G401 (cell line): ENCODE measurements around the gene LYG1. TPM values are rescaled to one million over a fixed set of nuclear protein-coding genes. Genes with fewer than 3 reads are reported as not detected.
"Not testable (repeated sequence)": the region's sequence is repeated elsewhere in the genome, so short reads cannot be mapped to it uniquely, and the experiment has no call there.

ENCODE experiments used
- DNase-seq: peaks from one replicate; pipeline ENCODE4 v3.0.0-alpha.2; 2015; ENCODE audit warnings: low spot score
- in situ Hi-C: cut with HindIII; loops from 2 replicates; pipeline ENCODE4 v1.10.0; 2016; ENCODE audit warnings: low sequenced_read_pairs, mixed read lengths
- total RNA-seq: library from RNA; depleted of rRNA; stranded (reverse); fragments of >200 nt; shearing (Covaris generic); gene quantifications from 2 replicates; pipeline ENCODE4 v1.2.3, GENCODE V29; 2014; rRNA removed

The LYG1 gene
- not detected in 2 replicates for total RNA-seq

GRCh38 chr2:99301097-99301496 lies at the start of gene LYG1:
TSS of gene LYG1 (minus strand) at chr2:99301197. CDS start at chr2:99295670, 5,527 bp downstream.
- in situ Hi-C loops = not testable (repeated sequence)

GRCh38 chr2:99350194-99350593 lies 49.2 kb upstream of the LYG1 start:
- in situ Hi-C loops = no loop called here
- no peak for DNase-seq

More at GRCh38 chr2:99301097-99301496, at the start of gene LYG1:
- DNase-seq = not testable (repeated sequence)

- in situ Hi-C loops = no loop called here
- no peak for DNase-seq
Measured at GRCh38 chr2:99348173-99348572, 47.2 kb upstream of the LYG1 start.

GRCh38 chr2:99346218-99346617 lies 45.2 kb upstream of the LYG1 start:
- DNase-seq = no peak
- in situ Hi-C loops = no loop called here

- in situ Hi-C loops, DNase-seq: not testable (repeated sequence)
Measured at GRCh38 chr2:99345446-99345845, 44.4 kb upstream of the LYG1 start.

GRCh38 chr2:99342536-99342935 lies 41.5 kb upstream of the LYG1 start:
- in situ Hi-C loops = no loop called here
- DNase-seq = no peak

GRCh38 chr2:99340669-99341236 lies 39.8 kb upstream of the LYG1 start:
- in situ Hi-C loops = no loop called here
- DNase-seq = no peak

- in situ Hi-C loops = no loop called here
- no peak for DNase-seq
Measured at GRCh38 chr2:99338029-99338585, 37.1 kb upstream of the LYG1 start.

- in situ Hi-C loops = no loop called here
Measured at GRCh38 chr2:99337113-99338028, 36.4 kb upstream of the LYG1 start, which contains the start of gene EIF5B. TSS of gene EIF5B (plus strand) at chr2:99337389. CDS start at chr2:99337555, 166 bp downstream.

GRCh38 chr2:99336804-99337112 lies 35.8 kb upstream of the LYG1 start:
- DNase-seq = no peak
- in situ Hi-C loops = no loop called here

More at GRCh38 chr2:99337113-99338028, 36.4 kb upstream of the LYG1 start, which contains the start of gene EIF5B:
- peak; percentile 96 for DNase-seq

- in situ Hi-C loops = no loop called here
- DNase-seq = peak; percentile 99
Measured at GRCh38 chr2:99335911-99336803, 35.2 kb upstream of the LYG1 start, which contains the start of gene TXNDC9. TSS of gene TXNDC9 (minus strand) at chr2:99336333. CDS start at chr2:99333210, 3,123 bp downstream.

- in situ Hi-C loops = no loop called here
- no peak for DNase-seq
Measured at GRCh38 chr2:99325384-99325783, 24.4 kb upstream of the LYG1 start.

- DNase-seq, in situ Hi-C loops: not testable (repeated sequence)
Measured at GRCh38 chr2:99317873-99318200, 16.8 kb upstream of the LYG1 start.

GRCh38 chr2:99317161-99317872 lies 16.3 kb upstream of the LYG1 start:
- in situ Hi-C loops = no loop called here
- no peak for DNase-seq

GRCh38 chr2:99299580-99299979 lies 1.4 kb downstream of the LYG1 start:
- no peak for DNase-seq
- in situ Hi-C loops = no loop called here

GRCh38 chr2:99297994-99298393 lies 3.0 kb downstream of the LYG1 start:
- no peak for DNase-seq
- in situ Hi-C loops = no loop called here

GRCh38 chr2:99285526-99285925 lies 15.5 kb downstream of the LYG1 start:
- in situ Hi-C loops = no loop called here
- DNase-seq = no peak

GRCh38 chr2:99279969-99280695 lies 20.9 kb downstream of the LYG1 start:
- no peak for DNase-seq
- in situ Hi-C loops = no loop called here
